ENCODE data around the gene CCL19. TPM values are rescaled to one million over a fixed set of nuclear protein-coding genes. Genes with fewer than 3 reads are reported as not detected.

The CCL19 gene
- total and polyA plus RNA-seq, 2 experiments from 2014 or later = not detected

DNA sequence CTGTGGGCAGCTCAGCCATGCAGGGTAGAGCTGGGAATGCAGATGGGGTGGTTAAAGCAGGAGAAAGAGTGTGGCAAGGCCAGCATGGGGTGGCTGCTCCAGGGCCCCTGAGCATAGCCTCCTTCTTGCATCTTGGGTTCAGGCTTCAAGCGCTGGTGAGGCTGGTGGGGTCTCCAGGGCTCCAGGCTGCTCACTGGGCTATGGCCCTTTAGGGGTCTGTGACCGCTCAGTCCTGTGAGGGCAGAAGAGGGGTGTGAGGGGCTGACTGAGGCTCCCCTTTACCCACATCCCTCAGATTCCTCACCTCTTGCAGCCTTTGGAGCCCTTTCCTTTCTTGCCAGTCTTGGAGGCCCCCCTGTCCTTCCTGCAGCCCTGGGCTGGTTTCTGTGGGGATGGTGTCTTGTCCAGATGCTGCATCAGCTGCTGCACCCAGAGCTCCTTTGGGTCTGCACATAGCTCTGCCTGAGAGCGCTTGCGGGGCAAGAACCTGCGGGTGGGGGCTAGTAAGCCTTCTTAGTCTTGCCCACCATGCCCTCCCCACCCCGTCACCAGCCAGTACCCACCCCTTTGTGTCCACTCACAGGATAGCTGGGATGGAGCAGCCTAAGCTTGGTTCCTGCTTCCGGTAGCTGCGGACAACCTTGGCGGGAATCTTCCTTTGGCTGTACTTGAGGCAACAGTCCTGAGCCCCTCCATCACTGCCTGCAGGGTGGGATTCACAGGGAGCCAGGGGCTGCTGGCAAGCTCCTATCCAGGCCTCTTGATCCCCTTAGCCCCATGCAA is 18.3 kb upstream of the CCL19 start:
- Mint-ChIP-seq H3K4me1 (no peaks in the 10 kb centered on the region), H3K36me3 (ENCODE audit: low read depth) (no peaks in the 10 kb centered on the region), H3K27ac (no peak overlapping the region), H3K9me3 (no peaks in the 10 kb centered on the region), H3K27me3 (ENCODE audit: insufficient read depth, low read depth, poor library complexity) (peaks cover 9% of the 10 kb centered on the region), H3K4me3 (no peak overlapping the region)
- DNase-seq (ENCODE audit: low spot score) = no peak
- Histone ChIP-seq H3K9me2 (ENCODE audit: insufficient read depth) (0 out of 2 replicates have a peak, but pooled peaks cover 4% of the 10 kb centered on the region), H2AFZ (no peak overlapping the region), H3K79me2 (replicated peaks; ENCODE audit: insufficient read depth) (no peaks in the 10 kb centered on the region), H3K4me2 (no peak overlapping the region), H3K4me1 (ENCODE audit: insufficient read depth) (no peaks in the 10 kb centered on the region), H3K4me3 (no peak overlapping the region), H4K20me1 (replicated peaks; ENCODE audit: insufficient read depth) (no peaks in the 10 kb centered on the region), H3K36me3 (ENCODE audit: insufficient read depth) (no peaks in the 10 kb centered on the region), H3K27me3 (ENCODE audit: insufficient read depth) (no peaks in the 10 kb centered on the region), H3K27ac (ENCODE audit: low read depth) (no peak overlapping the region), H3F3A (replicated peaks; ENCODE audit: low read depth) (no peaks in the 10 kb centered on the region)
- no peak for ATAC-seq
- TF ChIP-seq ZNF331 (CRISPR knock-in tag; IDR thresholded peaks at IDR 0.05; ENCODE audit: low read depth) (no peak), STAT1 (IDR thresholded peaks at IDR 0.05; ENCODE audit: unreplicated experiment) (no peak), CREB1 (CRISPR knock-in tag; IDR thresholded peaks at IDR 0.05; ENCODE audit: low read depth) (no peak), POLR2AphosphoS5 (IDR thresholded peaks at IDR 0.05; ENCODE audit: low read depth) (no peak), ZNF114 (CRISPR knock-in tag; IDR thresholded peaks at IDR 0.05) (no peak), JUNB (IDR thresholded peaks at IDR 0.05; ENCODE audit: unreplicated experiment) (no peak), EZH2phosphoT487 (IDR thresholded peaks at IDR 0.05; ENCODE audit: unreplicated experiment) (no peak), EZH2 (IDR thresholded peaks at IDR 0.05; ENCODE audit: low read depth, unreplicated experiment) (no peak), NANOG (IDR thresholded peaks at IDR 0.05; ENCODE audit: borderline replicate concordance) (no peak)
- TF ChIP-seq, protein P1, sequence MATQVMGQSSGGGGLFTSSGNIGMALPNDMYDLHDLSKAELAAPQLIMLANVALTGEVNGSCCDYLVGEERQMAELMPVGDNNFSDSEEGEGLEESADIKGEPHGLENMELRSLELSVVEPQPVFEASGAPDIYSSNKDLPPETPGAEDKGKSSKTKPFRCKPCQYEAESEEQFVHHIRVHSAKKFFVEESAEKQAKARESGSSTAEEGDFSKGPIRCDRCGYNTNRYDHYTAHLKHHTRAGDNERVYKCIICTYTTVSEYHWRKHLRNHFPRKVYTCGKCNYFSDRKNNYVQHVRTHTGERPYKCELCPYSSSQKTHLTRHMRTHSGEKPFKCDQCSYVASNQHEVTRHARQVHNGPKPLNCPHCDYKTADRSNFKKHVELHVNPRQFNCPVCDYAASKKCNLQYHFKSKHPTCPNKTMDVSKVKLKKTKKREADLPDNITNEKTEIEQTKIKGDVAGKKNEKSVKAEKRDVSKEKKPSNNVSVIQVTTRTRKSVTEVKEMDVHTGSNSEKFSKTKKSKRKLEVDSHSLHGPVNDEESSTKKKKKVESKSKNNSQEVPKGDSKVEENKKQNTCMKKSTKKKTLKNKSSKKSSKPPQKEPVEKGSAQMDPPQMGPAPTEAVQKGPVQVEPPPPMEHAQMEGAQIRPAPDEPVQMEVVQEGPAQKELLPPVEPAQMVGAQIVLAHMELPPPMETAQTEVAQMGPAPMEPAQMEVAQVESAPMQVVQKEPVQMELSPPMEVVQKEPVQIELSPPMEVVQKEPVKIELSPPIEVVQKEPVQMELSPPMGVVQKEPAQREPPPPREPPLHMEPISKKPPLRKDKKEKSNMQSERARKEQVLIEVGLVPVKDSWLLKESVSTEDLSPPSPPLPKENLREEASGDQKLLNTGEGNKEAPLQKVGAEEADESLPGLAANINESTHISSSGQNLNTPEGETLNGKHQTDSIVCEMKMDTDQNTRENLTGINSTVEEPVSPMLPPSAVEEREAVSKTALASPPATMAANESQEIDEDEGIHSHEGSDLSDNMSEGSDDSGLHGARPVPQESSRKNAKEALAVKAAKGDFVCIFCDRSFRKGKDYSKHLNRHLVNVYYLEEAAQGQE (IDR thresholded peaks at IDR 0.05; ENCODE audit: unreplicated experiment) = no peak
- TF ChIP-seq, protein P2, sequence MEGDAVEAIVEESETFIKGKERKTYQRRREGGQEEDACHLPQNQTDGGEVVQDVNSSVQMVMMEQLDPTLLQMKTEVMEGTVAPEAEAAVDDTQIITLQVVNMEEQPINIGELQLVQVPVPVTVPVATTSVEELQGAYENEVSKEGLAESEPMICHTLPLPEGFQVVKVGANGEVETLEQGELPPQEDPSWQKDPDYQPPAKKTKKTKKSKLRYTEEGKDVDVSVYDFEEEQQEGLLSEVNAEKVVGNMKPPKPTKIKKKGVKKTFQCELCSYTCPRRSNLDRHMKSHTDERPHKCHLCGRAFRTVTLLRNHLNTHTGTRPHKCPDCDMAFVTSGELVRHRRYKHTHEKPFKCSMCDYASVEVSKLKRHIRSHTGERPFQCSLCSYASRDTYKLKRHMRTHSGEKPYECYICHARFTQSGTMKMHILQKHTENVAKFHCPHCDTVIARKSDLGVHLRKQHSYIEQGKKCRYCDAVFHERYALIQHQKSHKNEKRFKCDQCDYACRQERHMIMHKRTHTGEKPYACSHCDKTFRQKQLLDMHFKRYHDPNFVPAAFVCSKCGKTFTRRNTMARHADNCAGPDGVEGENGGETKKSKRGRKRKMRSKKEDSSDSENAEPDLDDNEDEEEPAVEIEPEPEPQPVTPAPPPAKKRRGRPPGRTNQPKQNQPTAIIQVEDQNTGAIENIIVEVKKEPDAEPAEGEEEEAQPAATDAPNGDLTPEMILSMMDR (conservative IDR thresholded peaks at IDR 0.05; ENCODE audit: low read depth in 2 of 2) = no peak
- TF ChIP-seq, protein P3, sequence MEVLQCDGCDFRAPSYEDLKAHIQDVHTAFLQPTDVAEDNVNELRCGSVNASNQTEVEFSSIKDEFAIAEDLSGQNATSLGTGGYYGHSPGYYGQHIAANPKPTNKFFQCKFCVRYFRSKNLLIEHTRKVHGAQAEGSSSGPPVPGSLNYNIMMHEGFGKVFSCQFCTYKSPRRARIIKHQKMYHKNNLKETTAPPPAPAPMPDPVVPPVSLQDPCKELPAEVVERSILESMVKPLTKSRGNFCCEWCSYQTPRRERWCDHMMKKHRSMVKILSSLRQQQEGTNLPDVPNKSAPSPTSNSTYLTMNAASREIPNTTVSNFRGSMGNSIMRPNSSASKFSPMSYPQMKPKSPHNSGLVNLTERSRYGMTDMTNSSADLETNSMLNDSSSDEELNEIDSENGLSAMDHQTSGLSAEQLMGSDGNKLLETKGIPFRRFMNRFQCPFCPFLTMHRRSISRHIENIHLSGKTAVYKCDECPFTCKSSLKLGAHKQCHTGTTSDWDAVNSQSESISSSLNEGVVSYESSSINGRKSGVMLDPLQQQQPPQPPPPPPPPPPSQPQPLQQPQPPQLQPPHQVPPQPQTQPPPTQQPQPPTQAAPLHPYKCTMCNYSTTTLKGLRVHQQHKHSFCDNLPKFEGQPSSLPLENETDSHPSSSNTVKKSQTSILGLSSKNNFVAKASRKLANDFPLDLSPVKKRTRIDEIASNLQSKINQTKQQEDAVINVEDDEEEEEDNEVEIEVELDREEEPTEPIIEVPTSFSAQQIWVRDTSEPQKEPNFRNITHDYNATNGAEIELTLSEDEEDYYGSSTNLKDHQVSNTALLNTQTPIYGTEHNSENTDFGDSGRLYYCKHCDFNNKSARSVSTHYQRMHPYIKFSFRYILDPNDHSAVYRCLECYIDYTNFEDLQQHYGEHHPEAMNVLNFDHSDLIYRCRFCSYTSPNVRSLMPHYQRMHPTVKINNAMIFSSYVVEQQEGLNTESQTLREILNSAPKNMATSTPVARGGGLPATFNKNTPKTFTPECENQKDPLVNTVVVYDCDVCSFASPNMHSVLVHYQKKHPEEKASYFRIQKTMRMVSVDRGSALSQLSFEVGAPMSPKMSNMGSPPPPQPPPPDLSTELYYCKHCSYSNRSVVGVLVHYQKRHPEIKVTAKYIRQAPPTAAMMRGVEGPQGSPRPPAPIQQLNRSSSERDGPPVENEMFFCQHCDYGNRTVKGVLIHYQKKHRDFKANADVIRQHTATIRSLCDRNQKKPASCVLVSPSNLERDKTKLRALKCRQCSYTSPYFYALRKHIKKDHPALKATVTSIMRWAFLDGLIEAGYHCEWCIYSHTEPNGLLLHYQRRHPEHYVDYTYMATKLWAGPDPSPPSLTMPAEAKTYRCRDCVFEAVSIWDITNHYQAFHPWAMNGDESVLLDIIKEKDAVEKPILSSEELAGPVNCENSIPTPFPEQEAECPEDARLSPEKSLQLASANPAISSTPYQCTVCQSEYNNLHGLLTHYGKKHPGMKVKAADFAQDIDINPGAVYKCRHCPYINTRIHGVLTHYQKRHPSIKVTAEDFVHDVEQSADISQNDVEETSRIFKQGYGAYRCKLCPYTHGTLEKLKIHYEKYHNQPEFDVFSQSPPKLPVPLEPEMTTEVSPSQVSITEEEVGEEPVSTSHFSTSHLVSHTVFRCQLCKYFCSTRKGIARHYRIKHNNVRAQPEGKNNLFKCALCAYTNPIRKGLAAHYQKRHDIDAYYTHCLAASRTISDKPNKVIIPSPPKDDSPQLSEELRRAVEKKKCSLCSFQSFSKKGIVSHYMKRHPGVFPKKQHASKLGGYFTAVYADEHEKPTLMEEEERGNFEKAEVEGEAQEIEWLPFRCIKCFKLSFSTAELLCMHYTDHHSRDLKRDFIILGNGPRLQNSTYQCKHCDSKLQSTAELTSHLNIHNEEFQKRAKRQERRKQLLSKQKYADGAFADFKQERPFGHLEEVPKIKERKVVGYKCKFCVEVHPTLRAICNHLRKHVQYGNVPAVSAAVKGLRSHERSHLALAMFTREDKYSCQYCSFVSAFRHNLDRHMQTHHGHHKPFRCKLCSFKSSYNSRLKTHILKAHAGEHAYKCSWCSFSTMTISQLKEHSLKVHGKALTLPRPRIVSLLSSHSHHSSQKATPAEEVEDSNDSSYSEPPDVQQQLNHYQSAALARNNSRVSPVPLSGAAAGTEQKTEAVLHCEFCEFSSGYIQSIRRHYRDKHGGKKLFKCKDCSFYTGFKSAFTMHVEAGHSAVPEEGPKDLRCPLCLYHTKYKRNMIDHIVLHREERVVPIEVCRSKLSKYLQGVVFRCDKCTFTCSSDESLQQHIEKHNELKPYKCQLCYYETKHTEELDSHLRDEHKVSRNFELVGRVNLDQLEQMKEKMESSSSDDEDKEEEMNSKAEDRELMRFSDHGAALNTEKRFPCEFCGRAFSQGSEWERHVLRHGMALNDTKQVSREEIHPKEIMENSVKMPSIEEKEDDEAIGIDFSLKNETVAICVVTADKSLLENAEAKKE (CRISPR knock-in tag; IDR thresholded peaks at IDR 0.05) = no peak
- TF ChIP-seq, protein P4, sequence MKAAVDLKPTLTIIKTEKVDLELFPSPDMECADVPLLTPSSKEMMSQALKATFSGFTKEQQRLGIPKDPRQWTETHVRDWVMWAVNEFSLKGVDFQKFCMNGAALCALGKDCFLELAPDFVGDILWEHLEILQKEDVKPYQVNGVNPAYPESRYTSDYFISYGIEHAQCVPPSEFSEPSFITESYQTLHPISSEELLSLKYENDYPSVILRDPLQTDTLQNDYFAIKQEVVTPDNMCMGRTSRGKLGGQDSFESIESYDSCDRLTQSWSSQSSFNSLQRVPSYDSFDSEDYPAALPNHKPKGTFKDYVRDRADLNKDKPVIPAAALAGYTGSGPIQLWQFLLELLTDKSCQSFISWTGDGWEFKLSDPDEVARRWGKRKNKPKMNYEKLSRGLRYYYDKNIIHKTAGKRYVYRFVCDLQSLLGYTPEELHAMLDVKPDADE (IDR thresholded peaks at IDR 0.05) = no peak

Data from GM23338 (cell line).